Measurements from ENCODE around the gene CYP27A1. TPM values are rescaled to one million over a fixed set of nuclear protein-coding genes. Genes with fewer than 3 reads are reported as not detected.

The CYP27A1 gene
- total and polyA plus RNA-seq, 4 donors = 112 to 354 (median 305) TPM

- 69% methylated on average over 2 of the region's 2 CpGs for WGBS
- Histone ChIP-seq H3K27me3 (ENCODE audit: control insufficient read depth in 4 of 4, insufficient read depth in 4 of 4, low read length in 3 of 4) (no peaks in the 10 kb centered on the region), H3K9me3 (ENCODE audit: control insufficient read depth in 4 of 4, low read length in 3 of 4) (no peaks in the 10 kb centered on the region), H3K4me1 (ENCODE audit: control insufficient read depth in 4 of 4, insufficient read depth in 4 of 4, low read length in 3 of 4) (peaks cover 5 to 47% (median 30%) of the 10 kb centered on the region in 4 donors), H3K27ac (ENCODE audit: low read depth in 1 of 2, low read length in 2 of 2) (no peak overlapping the region), H3K9ac (ENCODE audit: low read depth in 1 of 2, low read length in 2 of 2) (no peak overlapping the region), H3K4me3 (ENCODE audit: low read depth in 1 of 3, low read length in 3 of 3) (no peak overlapping the region), H3K36me3 (ENCODE audit: control insufficient read depth in 4 of 4, insufficient read depth in 3 of 4, low read depth in 1 of 4, low read length in 3 of 4) (peaks cover 0 to 3% (median 0%) of the 10 kb centered on the region in 4 donors)
- TF ChIP-seq REST (IDR thresholded peaks at IDR 0.05) = no peak
- no peak for TF ChIP-seq GABPA (IDR thresholded peaks at IDR 0.05 in 1 of 2, conservative IDR thresholded peaks at IDR 0.05 in 1 of 2)
- TF ChIP-seq MAX (IDR thresholded peaks at IDR 0.05) = no peak
- TF ChIP-seq TAF1 (conservative IDR thresholded peaks at IDR 0.05) = no peak
- TF ChIP-seq RXRA (IDR thresholded peaks at IDR 0.05) = no peak
- no peak for TF ChIP-seq ATF3 (IDR thresholded peaks at IDR 0.05)
- TF ChIP-seq EGR1 (IDR thresholded peaks at IDR 0.05; ENCODE audit: low read depth in 2 of 2) = no peak
- TF ChIP-seq ZBTB33 (IDR thresholded peaks at IDR 0.05) = no peak
- TF ChIP-seq NR2F2 (IDR thresholded peaks at IDR 0.05) = no peak
- TF ChIP-seq YY1 (IDR thresholded peaks at IDR 0.05) = no peak
- TF ChIP-seq FOXA1 (IDR thresholded peaks at IDR 0.05) = no peak
- TF ChIP-seq HNF4A (conservative IDR thresholded peaks at IDR 0.05) = no peak
- no peak for TF ChIP-seq CTCF (IDR thresholded peaks at IDR 0.05; ENCODE audit: low read depth, low read length, missing input control)
- TF ChIP-seq HNF4G (IDR thresholded peaks at IDR 0.05) = no peak
- no peak for TF ChIP-seq SP1 (IDR thresholded peaks at IDR 0.05)
- no peak for TF ChIP-seq JUND (IDR thresholded peaks at IDR 0.05)
- no peak for TF ChIP-seq FOXA2 (IDR thresholded peaks at IDR 0.05)
- TF ChIP-seq RAD21 (IDR thresholded peaks at IDR 0.05) = no peak
- DNase-seq (ENCODE audit: low spot score) = no peak
Measured at GRCh38 chr2:218788529-218789255, 6.7 kb downstream of the CYP27A1 start.
